Measurements from ENCODE around the gene WRNIP1. TPM values are rescaled to one million over a fixed set of nuclear protein-coding genes. Genes with fewer than 3 reads are reported as not detected.

Gene WRNIP1
- total and polyA plus RNA-seq, 2 of the 4 experiments (the other 2 are of a cell fraction) = 43.7 to 47.1 TPM

DNA sequence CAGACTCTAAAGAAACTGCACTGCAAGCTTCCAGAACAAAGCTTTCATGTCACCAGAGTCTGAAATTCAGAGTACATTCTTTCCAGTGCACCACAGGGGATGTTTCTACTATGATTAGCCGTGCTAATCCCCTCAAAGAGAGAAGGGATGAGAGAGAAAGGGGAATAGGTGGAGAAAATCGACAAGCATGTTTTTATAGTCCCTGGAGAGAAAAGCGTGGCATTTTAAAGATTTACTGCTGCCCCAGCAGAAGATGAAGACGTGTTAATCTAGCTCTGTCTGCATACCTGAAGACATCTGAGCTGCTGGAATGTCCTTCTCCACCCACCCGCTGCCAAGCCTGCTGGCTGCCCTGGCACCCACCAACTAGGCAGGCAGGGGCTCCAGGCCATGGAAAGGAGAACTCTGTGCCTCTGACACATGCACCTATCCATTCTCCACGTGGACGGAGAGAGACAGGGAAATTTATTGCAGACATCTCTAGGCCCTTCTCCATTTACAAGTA is 18.6 kb upstream of the WRNIP1 start:
- Histone ChIP-seq H4K20me1 (ENCODE audit: insufficient read depth, low read length) (no peaks in the 10 kb centered on the region), H3K23ac (ENCODE audit: low read depth, low read length) (no peak overlapping the region), H3K14ac (replicated peaks; ENCODE audit: low read depth, low read length) (no peak overlapping the region), H2BK120ac (ENCODE audit: low read depth, low read length) (no peak overlapping the region), H2AK5ac (ENCODE audit: low read depth, low read length) (no peak overlapping the region), H2BK15ac (ENCODE audit: low read depth, low read length) (no peak overlapping the region), H2AK9ac (replicated peaks; ENCODE audit: low read depth, low read length, poor library complexity) (no peak overlapping the region), H2AFZ (replicated peaks; ENCODE audit: low read length, poor library complexity) (peak overlapping the region; percentile 61), H4K5ac (ENCODE audit: low read depth, low read length) (no peak overlapping the region), H2BK20ac (ENCODE audit: low read depth, low read length) (no peak overlapping the region), H3K27me3 (ENCODE audit: control insufficient read depth, insufficient read depth, low read length) (no peaks in the 10 kb centered on the region), H3K18ac (ENCODE audit: low read depth, low read length) (no peak overlapping the region), H4K91ac (ENCODE audit: insufficient read depth, low read depth, low read length) (no peak overlapping the region), H3K36me3 (ENCODE audit: control insufficient read depth, insufficient read depth, low read length) (no peaks in the 10 kb centered on the region), H3K4me2 (ENCODE audit: low read depth, low read length) (no peak overlapping the region), H3K4me1 (ENCODE audit: control insufficient read depth, insufficient read depth, low read length) (peaks cover 3% of the 10 kb centered on the region; the same call in 1 of the 2 replicates), H2BK5ac (ENCODE audit: low read depth, low read length, poor library complexity, severe bottlenecking) (no peak overlapping the region), H3K9me3 (ENCODE audit: control insufficient read depth, insufficient read depth, low read length) (no peaks in the 10 kb centered on the region), H3K4me3 (ENCODE audit: insufficient read depth, low read depth, low read length) (no peak overlapping the region), H3K9ac (ENCODE audit: low read depth, low read length) (no peak overlapping the region), H3K9me1 (ENCODE audit: insufficient read depth, low read length) (no peaks in the 10 kb centered on the region; the same call in 1 of the 2 replicates), H4K8ac (ENCODE audit: low read depth in 2 of 2, low read length in 2 of 2) (no peak overlapping the region), H3K56ac (ENCODE audit: extremely low read depth, insufficient read depth, low read length) (no peak overlapping the region), H3K79me1 (ENCODE audit: low read depth in 1 of 2, low read length in 2 of 2) (no peaks in the 10 kb centered on the region), H3K4ac (ENCODE audit: low read depth, low read length) (no peak overlapping the region), H3K27ac (ENCODE audit: insufficient read depth, low read length) (no peak overlapping the region)
- dilution Hi-C loops (cut with HindIII; ENCODE audit: low sequenced_read_pairs, unreplicated experiment) (no loop called here), in situ Hi-C loops (cut with MboI; ENCODE audit: low sequenced_read_pairs) (no loop called here), intact Hi-C loops (cut with micrococcal nuclease) (no loop called here)
- POLR2A ChIA-PET (ENCODE audit: unreplicated experiment) = no interaction called here
- no TSS peak for BruUV-seq (replicated peaks)
- CTCF ChIA-PET = interaction anchor here (1.5 kb wide), 1 partner anchor 10 kb away, joined by 3 read pairs; no protein-coding TSS in a partner anchor
- TF ChIP-seq FOS (IDR thresholded peaks at IDR 0.05; ENCODE audit: low read depth, low read length) (no peak), RFX5 (IDR thresholded peaks at IDR 0.05; ENCODE audit: low read depth, low read length) (no peak), RAD21 (IDR thresholded peaks at IDR 0.05; ENCODE audit: low read length) (no peak), POLR2A (IDR thresholded peaks at IDR 0.05; ENCODE audit: low read depth, low read length) (no peak), BHLHE40 (IDR thresholded peaks at IDR 0.05; ENCODE audit: low read depth, low read length) (no peak), NFE2L2 (IDR thresholded peaks at IDR 0.05; ENCODE audit: low read depth, low read length) (no peak), MAFK (IDR thresholded peaks at IDR 0.05; ENCODE audit: low read depth, low read length) (no peak), CHD1 (IDR thresholded peaks at IDR 0.05; ENCODE audit: low read depth, low read length) (no peak), MAZ (IDR thresholded peaks at IDR 0.05; ENCODE audit: borderline replicate concordance, low read depth, low read length) (no peak), SMC3 (IDR thresholded peaks at IDR 0.05; ENCODE audit: low read depth, low read length) (no peak), MXI1 (IDR thresholded peaks at IDR 0.05; ENCODE audit: borderline replicate concordance, low read depth, low read length) (no peak), CEBPB (IDR thresholded peaks at IDR 0.05; ENCODE audit: low read depth, low read length) (no peak), RCOR1 (IDR thresholded peaks at IDR 0.05; ENCODE audit: insufficient replicate concordance, low read length) (no peak)
- TF ChIP-seq, protein P1, sequence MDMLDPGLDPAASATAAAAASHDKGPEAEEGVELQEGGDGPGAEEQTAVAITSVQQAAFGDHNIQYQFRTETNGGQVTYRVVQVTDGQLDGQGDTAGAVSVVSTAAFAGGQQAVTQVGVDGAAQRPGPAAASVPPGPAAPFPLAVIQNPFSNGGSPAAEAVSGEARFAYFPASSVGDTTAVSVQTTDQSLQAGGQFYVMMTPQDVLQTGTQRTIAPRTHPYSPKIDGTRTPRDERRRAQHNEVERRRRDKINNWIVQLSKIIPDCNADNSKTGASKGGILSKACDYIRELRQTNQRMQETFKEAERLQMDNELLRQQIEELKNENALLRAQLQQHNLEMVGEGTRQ (IDR thresholded peaks at IDR 0.05; ENCODE audit: low read depth, low read length) = no peak
- TF ChIP-seq, protein P2, sequence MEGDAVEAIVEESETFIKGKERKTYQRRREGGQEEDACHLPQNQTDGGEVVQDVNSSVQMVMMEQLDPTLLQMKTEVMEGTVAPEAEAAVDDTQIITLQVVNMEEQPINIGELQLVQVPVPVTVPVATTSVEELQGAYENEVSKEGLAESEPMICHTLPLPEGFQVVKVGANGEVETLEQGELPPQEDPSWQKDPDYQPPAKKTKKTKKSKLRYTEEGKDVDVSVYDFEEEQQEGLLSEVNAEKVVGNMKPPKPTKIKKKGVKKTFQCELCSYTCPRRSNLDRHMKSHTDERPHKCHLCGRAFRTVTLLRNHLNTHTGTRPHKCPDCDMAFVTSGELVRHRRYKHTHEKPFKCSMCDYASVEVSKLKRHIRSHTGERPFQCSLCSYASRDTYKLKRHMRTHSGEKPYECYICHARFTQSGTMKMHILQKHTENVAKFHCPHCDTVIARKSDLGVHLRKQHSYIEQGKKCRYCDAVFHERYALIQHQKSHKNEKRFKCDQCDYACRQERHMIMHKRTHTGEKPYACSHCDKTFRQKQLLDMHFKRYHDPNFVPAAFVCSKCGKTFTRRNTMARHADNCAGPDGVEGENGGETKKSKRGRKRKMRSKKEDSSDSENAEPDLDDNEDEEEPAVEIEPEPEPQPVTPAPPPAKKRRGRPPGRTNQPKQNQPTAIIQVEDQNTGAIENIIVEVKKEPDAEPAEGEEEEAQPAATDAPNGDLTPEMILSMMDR (conservative IDR thresholded peaks at IDR 0.05; ENCODE audit: low read depth, low read length) = no peak
- TF ChIP-seq, protein P3, sequence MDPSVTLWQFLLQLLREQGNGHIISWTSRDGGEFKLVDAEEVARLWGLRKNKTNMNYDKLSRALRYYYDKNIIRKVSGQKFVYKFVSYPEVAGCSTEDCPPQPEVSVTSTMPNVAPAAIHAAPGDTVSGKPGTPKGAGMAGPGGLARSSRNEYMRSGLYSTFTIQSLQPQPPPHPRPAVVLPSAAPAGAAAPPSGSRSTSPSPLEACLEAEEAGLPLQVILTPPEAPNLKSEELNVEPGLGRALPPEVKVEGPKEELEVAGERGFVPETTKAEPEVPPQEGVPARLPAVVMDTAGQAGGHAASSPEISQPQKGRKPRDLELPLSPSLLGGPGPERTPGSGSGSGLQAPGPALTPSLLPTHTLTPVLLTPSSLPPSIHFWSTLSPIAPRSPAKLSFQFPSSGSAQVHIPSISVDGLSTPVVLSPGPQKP (IDR thresholded peaks at IDR 0.05; ENCODE audit: borderline replicate concordance, low read depth, low read length) = no peak
- DNase-seq (no peak), ATAC-seq (ENCODE audit: low read depth) (no peak)
- 100% methylated on average over 1 of the region's 7 CpGs; no CpG with 5 or more reads in 1 of the 2 experiments for WGBS, 2 experiments (ENCODE audit: extremely low coverage in 2 of 2, insufficient read length in 1 of 2)

Measured in IMR-90 (cell line).